Activated effector memory CD4-positive, alpha-beta T cell treated with anti-CD3 and anti-CD28 coated beads, Interleukin-2, amount 50 U/mL, for 16 hours (primary cell): ENCODE results near the gene KLHL8.

Experiments
- DNase-seq: peaks from one replicate; pipeline ENCODE4 v3.0.0-alpha.2; 2020

The KLHL8 gene

GRCh38 chr4:87220094-87220822, at the start of gene KLHL8:
Gene KLHL8, minus strand, starts transcription at chr4:87220618. Its CDS starts 25,079 bp downstream, at chr4:87195539.
- DNase-seq: peak; percentile 96

GRCh38 chr4:87270144-87270543, 49.7 kb upstream of the KLHL8 start:
- DNase-seq: no peak

- no peak for DNase-seq
Measured at GRCh38 chr4:87268411-87268810, 48.0 kb upstream of the KLHL8 start.

- no peak for DNase-seq
Measured at GRCh38 chr4:87266986-87267385, 46.6 kb upstream of the KLHL8 start.

- DNase-seq: no peak
Measured at GRCh38 chr4:87262886-87263285, 42.5 kb upstream of the KLHL8 start.

GRCh38 chr4:87260477-87260876, 40.1 kb upstream of the KLHL8 start:
- no peak for DNase-seq

- DNase-seq: no peak
Measured at GRCh38 chr4:87258677-87259076, 38.3 kb upstream of the KLHL8 start.

GRCh38 chr4:87257523-87257922, 37.1 kb upstream of the KLHL8 start:
- DNase-seq: no peak

GRCh38 chr4:87255755-87256154, 35.3 kb upstream of the KLHL8 start:
- DNase-seq: no peak

GRCh38 chr4:87251106-87251505, 30.7 kb upstream of the KLHL8 start:
- DNase-seq: no peak

- no peak for DNase-seq
Measured at GRCh38 chr4:87250294-87250693, 29.9 kb upstream of the KLHL8 start.

- DNase-seq: no peak
Measured at GRCh38 chr4:87249332-87250019, 29.1 kb upstream of the KLHL8 start.

GRCh38 chr4:87243426-87244053, 23.1 kb upstream of the KLHL8 start:
- DNase-seq: no peak

- DNase-seq: no peak
Measured at GRCh38 chr4:87241336-87241735, 20.9 kb upstream of the KLHL8 start.

- no peak for DNase-seq
Measured at GRCh38 chr4:87240341-87240740, 19.9 kb upstream of the KLHL8 start.

- no peak for DNase-seq
Measured at GRCh38 chr4:87239821-87240220, 19.4 kb upstream of the KLHL8 start.

- DNase-seq: no peak
Measured at GRCh38 chr4:87239194-87239593, 18.8 kb upstream of the KLHL8 start.

GRCh38 chr4:87236861-87237260, 16.4 kb upstream of the KLHL8 start:
- DNase-seq: no peak

GRCh38 chr4:87235020-87235671, 14.7 kb upstream of the KLHL8 start:
- DNase-seq: no peak

GRCh38 chr4:87232216-87232615, 11.8 kb upstream of the KLHL8 start:
- DNase-seq: no peak

- no peak for DNase-seq
Measured at GRCh38 chr4:87230806-87231205, 10.4 kb upstream of the KLHL8 start.

GRCh38 chr4:87229979-87230378, 9.6 kb upstream of the KLHL8 start:
- DNase-seq: no peak

- no peak for DNase-seq
Measured at GRCh38 chr4:87228262-87228860, 7.9 kb upstream of the KLHL8 start.
